GM18861 (cell line): ENCODE measurements around the gene DUSP7.

Experiments
- ATAC-seq: cut with Tn5 transposase; IDR thresholded peaks from one replicate; pipeline ENCODE4 v1.9.1; 2021; ENCODE audit not compliant: unreplicated experiment

DUSP7 gene

GRCh38 chr3:52013802-52014598 is 42.4 kb downstream of the DUSP7 start:
- no peak for ATAC-seq

DNA sequence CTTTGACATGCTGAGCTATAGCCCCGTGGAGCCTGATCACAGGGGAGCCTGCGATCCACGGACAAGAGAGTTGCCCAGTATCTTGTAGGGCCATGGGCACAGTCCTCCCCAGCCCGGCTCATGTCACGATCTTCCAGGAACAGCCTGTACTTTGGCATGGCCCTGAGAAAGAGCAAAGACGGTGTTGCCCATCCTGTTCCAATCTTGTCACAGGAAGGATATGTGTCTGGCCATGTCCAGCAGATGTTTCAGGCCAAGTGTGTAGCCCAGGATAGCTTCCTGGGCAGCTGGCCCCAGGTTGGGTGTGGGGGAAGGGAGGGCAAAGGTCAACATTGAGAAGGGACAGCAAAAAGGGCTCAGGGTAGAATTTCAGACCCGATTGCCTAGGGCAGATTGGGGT is 43.7 kb downstream of the DUSP7 start:
- no peak for ATAC-seq

GRCh38 chr3:52010431-52010830 is 45.9 kb downstream of the DUSP7 start:
- no peak for ATAC-seq

GRCh38 chr3:52007291-52007690 is 49.1 kb downstream of the DUSP7 start:
- no peak for ATAC-seq

DNA sequence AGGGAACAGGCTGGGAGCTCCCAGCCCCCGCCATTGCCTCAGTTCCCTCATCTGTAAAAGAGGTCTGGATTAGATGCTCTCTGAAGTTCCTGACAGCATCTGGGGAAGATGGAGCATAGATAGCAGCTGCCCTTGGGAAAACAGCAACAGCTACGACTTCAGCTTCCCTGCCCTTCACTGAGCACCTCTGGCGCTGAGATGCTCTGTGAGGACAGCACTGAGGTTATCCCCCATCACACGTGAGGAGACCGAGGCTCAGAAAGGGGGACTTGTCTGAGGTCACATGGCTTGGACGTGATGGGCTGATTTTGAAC is 49.6 kb downstream of the DUSP7 start:
- no peak for ATAC-seq

- no peak for ATAC-seq
Measured at GRCh38 chr3:52006017-52006819, 50.2 kb downstream of the DUSP7 start.

GRCh38 chr3:52005571-52005986 is 50.8 kb downstream of the DUSP7 start:
- ATAC-seq, result no peak

- no peak for ATAC-seq
Measured at GRCh38 chr3:52004906-52005395, 51.4 kb downstream of the DUSP7 start.

- ATAC-seq, result no peak
Measured at GRCh38 chr3:52004163-52004787, 52.1 kb downstream of the DUSP7 start.

DNA sequence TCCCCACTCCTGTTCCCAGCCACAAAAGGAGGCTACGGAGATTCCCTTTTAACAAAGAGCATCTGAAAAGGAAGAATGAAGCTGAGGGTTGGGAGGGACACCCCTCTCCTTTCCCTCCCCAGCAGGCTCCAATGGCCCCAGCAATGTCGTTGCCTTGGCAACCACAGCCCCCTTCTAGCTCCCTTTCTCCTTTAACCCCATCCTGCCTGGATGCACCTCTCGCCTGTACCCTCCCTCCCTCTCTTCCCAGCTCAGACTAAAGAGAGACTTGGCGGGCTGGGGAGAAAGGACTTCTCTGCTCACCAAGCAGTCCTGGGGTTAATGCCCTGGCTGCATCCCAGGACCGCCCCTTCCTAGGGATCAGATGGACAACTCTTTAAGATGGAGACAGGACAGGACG is 53.6 kb downstream of the DUSP7 start:
- no peak for ATAC-seq

DNA sequence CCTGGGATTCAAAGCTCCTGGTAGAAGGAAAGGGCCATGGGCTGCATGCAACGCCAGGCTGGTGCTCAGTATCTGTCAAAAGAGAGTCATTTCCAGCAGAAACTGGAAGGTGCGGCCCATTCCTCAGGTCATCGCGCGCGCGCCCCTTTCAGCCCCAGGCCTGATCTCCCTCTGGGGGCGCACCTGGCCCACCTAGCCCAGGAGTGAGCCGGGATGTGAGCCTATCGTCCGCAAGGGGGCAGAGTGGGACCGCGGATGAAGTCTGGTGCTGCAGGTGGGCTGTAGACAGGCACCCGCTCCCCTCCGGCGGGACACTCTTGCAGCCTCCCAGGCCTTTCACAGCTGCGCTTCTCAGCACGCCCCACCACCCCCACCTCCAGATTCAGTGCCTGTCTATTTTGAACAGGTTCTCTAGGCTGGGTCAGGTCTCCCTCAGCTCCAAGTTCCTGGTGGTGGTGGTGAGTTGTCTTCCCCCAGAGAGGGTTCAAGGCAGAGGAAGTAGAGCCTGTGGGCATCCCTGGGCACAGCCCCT is 54.9 kb downstream of the DUSP7 start:
- ATAC-seq, result peak; percentile 69

DNA sequence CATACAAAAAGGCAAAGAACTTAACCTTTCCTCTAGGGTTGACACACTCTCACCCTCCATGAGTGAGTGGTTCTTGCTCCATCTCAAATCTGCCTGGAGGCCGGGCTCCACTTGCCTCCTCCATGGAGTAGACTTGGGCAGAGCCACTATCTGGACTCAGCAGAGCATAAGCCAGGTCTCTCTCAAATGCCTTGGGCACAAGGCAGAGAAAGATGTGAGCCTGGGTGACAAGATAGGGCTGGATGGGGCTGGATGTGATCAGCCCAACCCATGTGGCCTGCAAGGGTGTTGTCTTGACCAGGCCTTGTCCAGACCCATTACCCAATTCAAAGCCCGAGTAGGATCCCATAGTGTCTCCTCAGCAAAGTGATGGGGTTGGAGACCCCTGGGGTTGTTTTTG is 56.5 kb downstream of the DUSP7 start:
- ATAC-seq, result no peak
